SK-N-SH (cell line): Measurements from ENCODE around the gene KDM4C. TPM values are rescaled to one million over a fixed set of nuclear protein-coding genes. Genes with fewer than 3 reads are reported as not detected.

Source experiments
- CTCF ChIA-PET: fragments of 300-600, 350-600 bp; formaldehyde crosslinking; extraction: SDS; loops from one replicate; lab custom pipeline; 2021; lab: Yijun Ruan, JAX
- POLR2A ChIA-PET: fragments of 350-600 bp; sonication (Branson Sonifier 250); formaldehyde crosslinking; extraction: SDS; loops from one replicate; lab custom pipeline; 2020; ENCODE audit warnings: antibody characterized with exemption, inconsistent platforms; lab: Yijun Ruan, JAX
- DNase-seq: peaks from one replicate; pipeline ENCODE4 v3.0.0; 2012
- H2AFZ ChIP-seq: fragments of 200-600 bp; sonication (generic); 2 replicates; pipeline ENCODE4 v1.8.1; 2016; ENCODE audit warnings: antibody characterized with exemption, mild to moderate bottlenecking, low read depth
- H3F3A ChIP-seq: fragments of 200-600 bp; sonication (generic); replicated peaks from 2 replicates; pipeline ENCODE3; 2016; ENCODE audit warnings: antibody characterized with exemption, mild to moderate bottlenecking; ENCODE audit not compliant: insufficient read depth
- H3K27ac ChIP-seq, 2 experiments: fragments of 200-500 bp in 1 of 2; fragments of 200-600 bp in 1 of 2; sonication (Bioruptor generic) in 1 of 2; sonication (generic), shearing (Covaris generic) in 1 of 2; 2 replicates each; pipeline versions ENCODE4 v1.5.1 to v1.6.1; 2014 to 2016; ENCODE audit warnings: low read depth in 2 of 2, inconsistent platforms in 1 of 2, low read length in 1 of 2, mild to moderate bottlenecking in 1 of 2, mixed read lengths in 1 of 2
- H3K27me3 ChIP-seq: fragments of 200-600 bp; sonication (generic), shearing (Covaris generic); 2 replicates; pipeline ENCODE4 v1.6.1; 2016; ENCODE audit warnings: mixed run types; ENCODE audit not compliant: insufficient read depth
- H3K36me3 ChIP-seq, 2 experiments: fragments of 200-500 bp in 1 of 2; fragments of 200-600 bp in 1 of 2; sonication (Bioruptor generic) in 1 of 2; sonication (generic) in 1 of 2; replicated peaks in 1 of 2; 2 replicates each; pipeline versions ENCODE3 to v1.5.1; 2014 to 2016; ENCODE audit warnings: low read length in 1 of 2, mild to moderate bottlenecking in 1 of 2; ENCODE audit not compliant: insufficient read depth in 2 of 2, control insufficient read depth in 1 of 2
- H3K4me1 ChIP-seq, 2 experiments: fragments of 200-500 bp in 1 of 2; fragments of 200-600 bp in 1 of 2; sonication (Bioruptor generic) in 1 of 2; sonication (generic), shearing (Covaris generic) in 1 of 2; 2 replicates each; pipeline versions ENCODE4 v1.5.1 to v1.6.1; 2014 to 2016; ENCODE audit warnings: low read depth in 1 of 2, low read length in 1 of 2, mixed run types in 1 of 2; ENCODE audit not compliant: insufficient read depth in 2 of 2, control insufficient read depth in 1 of 2
- H3K4me2 ChIP-seq: fragments of 200-600 bp; sonication (generic), shearing (Covaris generic); 2 replicates; pipeline ENCODE4 v1.6.1; 2017; ENCODE audit warnings: mixed run types
- H3K4me3 ChIP-seq, 2 experiments: fragments of 200-500 bp in 1 of 2; fragments of 200-600 bp in 1 of 2; sonication (Bioruptor generic) in 1 of 2; sonication (generic), shearing (Covaris generic) in 1 of 2; 2 replicates each; pipeline versions ENCODE4 v1.5.1 to v1.8.1; 2014 to 2016; ENCODE audit warnings: low read depth in 2 of 2, inconsistent platforms in 1 of 2, low read length in 1 of 2, mild to moderate bottlenecking in 1 of 2, mixed read lengths in 1 of 2, moderate library complexity in 1 of 2
- H3K79me2 ChIP-seq: fragments of 200-600 bp; sonication (generic); 2 replicates; pipeline ENCODE4 v1.8.1; 2017; ENCODE audit warnings: mild to moderate bottlenecking; ENCODE audit not compliant: insufficient read depth
- H3K9ac ChIP-seq: fragments of 200-600 bp; sonication (generic); 2 replicates; pipeline ENCODE4 v1.6.1; 2017; ENCODE audit warnings: mixed run types
- H3K9me2 ChIP-seq: fragments of 200-600 bp; sonication (generic); 2 replicates; pipeline ENCODE4 v1.6.1; 2017; ENCODE audit warnings: mixed run types
- H3K9me3 ChIP-seq: fragments of 200-600 bp; sonication (generic); 2 replicates; pipeline ENCODE4 v1.6.1; 2017; ENCODE audit warnings: mixed run types, mild to moderate bottlenecking, moderate library complexity
- H4K20me1 ChIP-seq: fragments of 200-600 bp; sonication (generic); 2 replicates; pipeline ENCODE4 v1.6.1; 2017; ENCODE audit warnings: mild to moderate bottlenecking, mixed run types; ENCODE audit not compliant: insufficient read depth
- CHD2 ChIP-seq: fragments of 150-350 bp; IDR thresholded peaks from 2 replicates; pipeline ENCODE4 v1.6.1; 2018; ENCODE audit warnings: low read length; ENCODE audit not compliant: partially characterized antibody
- CTCF ChIP-seq: fragments of 200-600 bp; sonication (generic); IDR thresholded peaks from 2 replicates; pipeline ENCODE4 v1.6.1; 2017; ENCODE audit warnings: antibody characterized with exemption, mild to moderate bottlenecking, moderate library complexity
- EP300 ChIP-seq, 2 experiments: IDR thresholded peaks; 2 replicates each; pipeline versions ENCODE4 v1.4.0 to v1.6.1; 2012; ENCODE audit warnings: borderline replicate concordance in 1 of 2, low read depth in 1 of 2, low read length in 1 of 2
- EZH2phosphoT487 ChIP-seq: fragments of 200-600 bp; sonication (generic); IDR thresholded peaks from 2 replicates; pipeline ENCODE4 v1.6.1; 2017; ENCODE audit warnings: low read depth, mixed run types, mild to moderate bottlenecking, antibody characterized with exemption, moderate library complexity, borderline replicate concordance
- FOXJ3 ChIP-seq: sonication (generic); formaldehyde crosslinking; IDR thresholded peaks from 2 replicates; pipeline ENCODE4 v1.5.1; 2020; ENCODE audit warnings: mild to moderate bottlenecking, missing genetic modification reagents
- GABPA ChIP-seq: IDR thresholded peaks from 2 replicates; pipeline ENCODE4 v1.4.0; 2012; ENCODE audit warnings: low read depth, mild to moderate bottlenecking
- IRF3 ChIP-seq: fragments of 150-350 bp; IDR thresholded peaks from 2 replicates; pipeline ENCODE4 v1.6.1; 2016; ENCODE audit warnings: mild to moderate bottlenecking, low read depth, low read length
- MXI1 ChIP-seq: IDR thresholded peaks from 2 replicates; pipeline ENCODE4 v1.6.1; 2012; ENCODE audit warnings: mild to moderate bottlenecking, low read depth, low read length, improper control_type of control experiment
- POLR2AphosphoS5 ChIP-seq: IDR thresholded peaks from 2 replicates; pipeline ENCODE4 v1.6.1; 2012; ENCODE audit warnings: low read depth, low read length
- RCOR1 ChIP-seq: fragments of 150-350 bp; IDR thresholded peaks from 2 replicates; pipeline ENCODE4 v1.6.1; 2017; ENCODE audit warnings: antibody characterized with exemption, low read length
- TAF1 ChIP-seq: IDR thresholded peaks from 2 replicates; pipeline ENCODE4 v1.6.1; 2012; ENCODE audit warnings: low read depth, mild to moderate bottlenecking, low read length, moderate library complexity, borderline replicate concordance
- TCF12 ChIP-seq: IDR thresholded peaks from 2 replicates; pipeline ENCODE4 v1.4.0; 2012
- TEAD4 ChIP-seq: IDR thresholded peaks from 2 replicates; pipeline ENCODE4 v1.4.0; 2012; ENCODE audit warnings: mild to moderate bottlenecking, borderline replicate concordance; ENCODE audit not compliant: insufficient read depth
- USF1 ChIP-seq: IDR thresholded peaks from 2 replicates; pipeline ENCODE4 v1.4.0; 2012; ENCODE audit warnings: low read depth, borderline replicate concordance
- WGBS: methylation state at CpG from one replicate; pipeline ENCODE4 v1.1.6; 2017; ENCODE audit warnings: low lambda C conversion rate; 5-methylcytosine and 5-hydroxymethylcytosine counted together
- polyA plus RNA-seq, 3 experiments: library from polyadenylated mRNA; depleted of rRNA; stranded (reverse); fragments of >200 nt; gene quantifications; 2 replicates each; pipeline ENCODE4 v1.2.3, GENCODE V29; 2012
- TF ChIP-seq, protein P1 (sequence below): IDR thresholded peaks from 2 replicates; pipeline ENCODE4 v1.4.0; 2012; ENCODE audit warnings: low read depth, borderline replicate concordance
- TF ChIP-seq, protein P2 (sequence below): IDR thresholded peaks from 2 replicates; pipeline ENCODE4; 2012

Gene KDM4C
- polyA plus RNA-seq, 1 of the 3 experiments (the other 2 are of a cell fraction) = 9.4 TPM

DNA sequence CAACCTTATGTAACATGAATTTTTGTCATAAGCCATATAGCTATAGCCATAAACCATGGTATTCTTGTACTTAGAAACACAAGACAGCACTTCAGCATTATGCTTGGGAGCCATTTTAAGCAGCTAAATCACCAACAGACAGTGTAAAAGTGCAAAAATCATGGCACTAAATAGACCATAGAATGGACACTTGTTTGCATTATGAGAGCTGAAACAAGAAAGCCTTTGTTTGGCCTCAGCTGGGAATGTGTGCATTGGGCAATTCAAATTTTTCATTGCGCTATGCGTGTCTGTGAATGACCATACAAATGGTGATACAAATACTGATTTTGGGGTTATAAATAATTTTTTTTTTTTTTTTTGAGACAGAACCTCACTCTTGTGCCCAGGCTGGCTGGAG is 23.7 kb downstream of the KDM4C start:
- no peaks in the 10 kb centered on the region for H3K36me3 ChIP-seq
- H3K4me1 ChIP-seq = peaks cover 13 to 14% of the 10 kb centered on the region in 2 experiments; a peak in 3 of 4 replicates
- H3K9ac ChIP-seq = no peak overlapping the region
- no peak overlapping the region for H2AFZ ChIP-seq
- WGBS = 64% methylated on average over 2 of the region's 2 CpGs
- H3K27me3 ChIP-seq = no peaks in the 10 kb centered on the region
- POLR2A ChIA-PET = no interaction called here
- CTCF ChIA-PET = interaction anchor here (0.6 kb wide), 1 partner anchor 119 kb away, joined by 3 read pairs; no protein-coding TSS in a partner anchor
- DNase-seq = no peak
- no peak overlapping the region for H3K4me2 ChIP-seq
- H3K4me3 ChIP-seq = no peak overlapping the region
- H3K9me2 ChIP-seq = no peaks in the 10 kb centered on the region
- no peak for TF ChIP-seq CTCF
- TF ChIP-seq FOXJ3 (CRISPR knock-in tag) = no peak
- TF ChIP-seq IRF3 = no peak
- no peak for TF ChIP-seq TEAD4
- no peak for TF ChIP-seq TCF12
- no peak for TF ChIP-seq GABPA
- TF ChIP-seq, protein P1, sequence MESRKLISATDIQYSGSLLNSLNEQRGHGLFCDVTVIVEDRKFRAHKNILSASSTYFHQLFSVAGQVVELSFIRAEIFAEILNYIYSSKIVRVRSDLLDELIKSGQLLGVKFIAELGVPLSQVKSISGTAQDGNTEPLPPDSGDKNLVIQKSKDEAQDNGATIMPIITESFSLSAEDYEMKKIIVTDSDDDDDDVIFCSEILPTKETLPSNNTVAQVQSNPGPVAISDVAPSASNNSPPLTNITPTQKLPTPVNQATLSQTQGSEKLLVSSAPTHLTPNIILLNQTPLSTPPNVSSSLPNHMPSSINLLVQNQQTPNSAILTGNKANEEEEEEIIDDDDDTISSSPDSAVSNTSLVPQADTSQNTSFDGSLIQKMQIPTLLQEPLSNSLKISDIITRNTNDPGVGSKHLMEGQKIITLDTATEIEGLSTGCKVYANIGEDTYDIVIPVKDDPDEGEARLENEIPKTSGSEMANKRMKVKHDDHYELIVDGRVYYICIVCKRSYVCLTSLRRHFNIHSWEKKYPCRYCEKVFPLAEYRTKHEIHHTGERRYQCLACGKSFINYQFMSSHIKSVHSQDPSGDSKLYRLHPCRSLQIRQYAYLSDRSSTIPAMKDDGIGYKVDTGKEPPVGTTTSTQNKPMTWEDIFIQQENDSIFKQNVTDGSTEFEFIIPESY = no peak
- no peak for TF ChIP-seq RCOR1
- TF ChIP-seq EP300 (IDR thresholded peaks at IDR 0.05; ENCODE audit: borderline replicate concordance in 1 of 2, low read depth in 1 of 2, low read length in 1 of 2) = no peak
- TF ChIP-seq, protein P2, sequence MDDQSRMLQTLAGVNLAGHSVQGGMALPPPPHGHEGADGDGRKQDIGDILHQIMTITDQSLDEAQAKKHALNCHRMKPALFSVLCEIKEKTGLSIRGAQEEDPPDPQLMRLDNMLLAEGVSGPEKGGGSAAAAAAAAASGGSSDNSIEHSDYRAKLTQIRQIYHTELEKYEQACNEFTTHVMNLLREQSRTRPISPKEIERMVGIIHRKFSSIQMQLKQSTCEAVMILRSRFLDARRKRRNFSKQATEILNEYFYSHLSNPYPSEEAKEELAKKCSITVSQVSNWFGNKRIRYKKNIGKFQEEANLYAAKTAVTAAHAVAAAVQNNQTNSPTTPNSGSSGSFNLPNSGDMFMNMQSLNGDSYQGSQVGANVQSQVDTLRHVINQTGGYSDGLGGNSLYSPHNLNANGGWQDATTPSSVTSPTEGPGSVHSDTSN = no peak
- TF ChIP-seq MXI1 = no peak
- TF ChIP-seq USF1 = no peak
- TF ChIP-seq POLR2AphosphoS5 = no peak
- no peak for TF ChIP-seq CHD2
- no peak for TF ChIP-seq EZH2phosphoT487
- no peak for TF ChIP-seq TAF1
- H3F3A ChIP-seq = no peaks in the 10 kb centered on the region
- no peak overlapping the region for H3K27ac ChIP-seq
- H4K20me1 ChIP-seq = peaks cover 13% of the 10 kb centered on the region
- peaks cover 37% of the 10 kb centered on the region for H3K79me2 ChIP-seq
- no peaks in the 10 kb centered on the region for H3K9me3 ChIP-seq
